GM12878 (cell line): ENCODE measurements around the gene LAD1. TPM values are rescaled to one million over a fixed set of nuclear protein-coding genes. Genes with fewer than 3 reads are reported as not detected.

Experiments
- ATAC-seq: fragments of 200-7000 bp; cut with Tn5 transposase; 3 replicates; pipeline ENCODE4 v1.9.1; 2020; ENCODE audit warnings: mild to moderate bottlenecking, moderate library complexity
- BruUV-seq: library from RNA; stranded (reverse); fragments of 400-500 nt; replicated peaks from 2 replicates; lab custom pipeline; 2021; lab: Mats Ljungman, UMichigan
- CTCF ChIA-PET: fragments of 300-600 bp; sonication (Branson Sonifier 250); formaldehyde crosslinking; extraction: SDS; loops from one replicate; lab custom pipeline; 2021; ENCODE audit warnings: inconsistent platforms; lab: Yijun Ruan, JAX
- POLR2A ChIA-PET: fragments of 350-600 bp; formaldehyde crosslinking; extraction: SDS; loops from one replicate; lab custom pipeline; 2021; ENCODE audit warnings: inconsistent platforms; lab: Charles Lee
- RAD21 ChIA-PET: fragments of 300-600 bp; sonication (Branson Sonifier 250); formaldehyde crosslinking; loops from one replicate; lab custom pipeline; 2023; ENCODE audit warnings: antibody characterized with exemption; ENCODE audit not compliant: unreplicated experiment; lab: Charles Lee
- SMC1A ChIA-PET: fragments of 300-600 bp; sonication (Branson Sonifier 250); formaldehyde crosslinking; loops from one replicate; lab custom pipeline; 2023; ENCODE audit not compliant: unreplicated experiment, uncharacterized antibody; lab: Charles Lee
- DNase-seq: peaks from one replicate; pipeline ENCODE4 v3.0.0-alpha.2; 2011; ENCODE audit warnings: low read depth, low spot score
- FAIRE-seq: peaks from 3 replicates; lab custom pipeline; 2011; peaks lifted over from hg19 to GRCh38; lab: Jason Lieb, UNC
- H2AFZ ChIP-seq: 2 replicates; pipeline ENCODE4 v1.6.0; 2011; ENCODE audit warnings: low read depth, low read length, control low read depth; ENCODE audit not compliant: control insufficient read depth
- H3K27ac ChIP-seq: 2 replicates; pipeline ENCODE4 v1.5.1; 2011; ENCODE audit warnings: control low read depth; ENCODE audit not compliant: control insufficient read depth, insufficient read depth
- H3K27me3 ChIP-seq, 2 experiments: replicated peaks in 1 of 2; 2 replicates each; pipeline versions ENCODE4 v1.6.0 to v1.6.1; 2011; ENCODE audit warnings: low read length in 1 of 2; ENCODE audit not compliant: control insufficient read depth in 2 of 2, insufficient read depth in 2 of 2
- H3K36me3 ChIP-seq, 2 experiments: 2 replicates each; pipeline ENCODE4 v1.5.1; 2011; ENCODE audit warnings: low read length in 1 of 2; ENCODE audit not compliant: control insufficient read depth in 2 of 2, insufficient read depth in 2 of 2
- H3K4me1 ChIP-seq: 2 replicates; pipeline ENCODE4 v1.6.1; 2011; ENCODE audit warnings: mild to moderate bottlenecking, low read length, moderate library complexity, mixed read lengths; ENCODE audit not compliant: control insufficient read depth, insufficient read depth
- H3K4me2 ChIP-seq: 2 replicates; pipeline ENCODE4 v1.6.0; 2011; ENCODE audit warnings: control low read depth; ENCODE audit not compliant: control insufficient read depth, insufficient read depth
- H3K4me3 ChIP-seq: fragments of 200-600 bp; sonication (generic); 2 replicates; pipeline ENCODE4 v1.5.1; 2016
- H3K79me2 ChIP-seq: 2 replicates; pipeline ENCODE4 v1.6.0; 2011; ENCODE audit warnings: low read length; ENCODE audit not compliant: control insufficient read depth, insufficient read depth
- H3K9ac ChIP-seq: 2 replicates; pipeline ENCODE4 v1.8.0; 2011; ENCODE audit warnings: low read length, control low read depth, mixed read lengths; ENCODE audit not compliant: control insufficient read depth, insufficient read depth
- H3K9me3 ChIP-seq: replicated peaks from 3 replicates; pipeline ENCODE4 v1.5.1; 2011; ENCODE audit warnings: mild to moderate bottlenecking, low read length; ENCODE audit not compliant: control insufficient read depth, insufficient read depth
- H4K20me1 ChIP-seq: 2 replicates; pipeline ENCODE4 v1.6.0; 2011; ENCODE audit not compliant: control insufficient read depth, insufficient read depth
- CREM ChIP-seq: IDR thresholded peaks from 2 replicates; pipeline ENCODE4 v1.6.1; 2014; ENCODE audit warnings: antibody characterized with exemption, low read depth
- EP300 ChIP-seq, 2 experiments: fragments of 150-350 bp in 1 of 2; IDR thresholded peaks; 2 replicates each; pipeline ENCODE4 v1.6.1; 2011 to 2012; ENCODE audit warnings: low read depth in 2 of 2, low read length in 2 of 2, borderline replicate concordance in 1 of 2, improper control_type of control experiment in 1 of 2, inconsistent platforms in 1 of 2; ENCODE audit not compliant: control insufficient read depth in 1 of 2
- HCFC1 ChIP-seq: fragments of 150-350 bp; IDR thresholded peaks from 2 replicates; pipeline ENCODE4 v1.6.1; 2014; ENCODE audit warnings: low read length
- LARP7 ChIP-seq: fragments of 450-650 bp; IDR thresholded peaks from 2 replicates; pipeline ENCODE4 v1.6.1; 2017; ENCODE audit warnings: mild to moderate bottlenecking
- MEF2A ChIP-seq: IDR thresholded peaks from 2 replicates; pipeline ENCODE4 v1.6.1; 2011; ENCODE audit warnings: low read depth, mild to moderate bottlenecking, low read length, moderate library complexity; ENCODE audit not compliant: insufficient read depth
- NFIC ChIP-seq: IDR thresholded peaks from 2 replicates; pipeline ENCODE4 v1.6.1; 2012; ENCODE audit warnings: low read depth, mild to moderate bottlenecking, inconsistent platforms, low read length, moderate library complexity
- POLR2A ChIP-seq: IDR thresholded peaks from 2 replicates; pipeline ENCODE4 v1.6.1; 2011; ENCODE audit warnings: low read depth, mild to moderate bottlenecking, low read length
- POU2F2 ChIP-seq: IDR thresholded peaks from 3 replicates; pipeline ENCODE4 v1.6.1; 2011; ENCODE audit warnings: low read depth, mild to moderate bottlenecking, low read length, borderline replicate concordance
- RELA ChIP-seq: fragments of 450-650 bp; IDR thresholded peaks from 2 replicates; pipeline ENCODE4 v1.8.0; 2014; ENCODE audit warnings: borderline replicate concordance; ENCODE audit not compliant: partially characterized antibody
- TCF7 ChIP-seq: IDR thresholded peaks from 2 replicates; pipeline ENCODE4 v1.6.1; 2014; ENCODE audit warnings: antibody characterized with exemption, borderline replicate concordance
- ZSCAN29 ChIP-seq: fragments of 450-650 bp; IDR thresholded peaks from 2 replicates; pipeline ENCODE4 v1.6.1; 2017; ENCODE audit warnings: mild to moderate bottlenecking, moderate library complexity
- WGBS: methylation state at CpG from one replicate; pipeline ENCODE4 v1.1.6; 2016; ENCODE audit warnings: low lambda C conversion rate; ENCODE audit not compliant: insufficient replicate concordance, insufficient coverage; ENCODE audit errors: missing lambda C conversion rate; 5-methylcytosine and 5-hydroxymethylcytosine counted together
- in situ Hi-C: fragments of 300-500 bp; cut with MboI; formaldehyde crosslinking; loops from 9 replicates; pipeline ENCODE4 v1.14.3; 2018; ENCODE audit warnings: mixed read lengths
- intact Hi-C: fragments of 100-400 bp; cut with micrococcal nuclease; formaldehyde crosslinking; loops from one replicate; pipeline ENCODE4 v1.14.2; 2022; ENCODE audit not compliant: unreplicated experiment
- polyA plus RNA-seq, 11 experiments: library from polyadenylated mRNA; depleted of rRNA in 4 of 11; unstranded in 6 of 11; stranded (reverse) in 5 of 11; fragments of >200 nt; fragmentation: Nextera tagmentation in 4 of 11; fragmentation: Illumina TruSeq in 1 of 11; extraction: Ambion mirVana in 4 of 11; extraction: Trizol in 1 of 11; gene quantifications; 1 replicate in 1 of 11; 2 replicates in 10 of 11; pipeline versions ENCODE4 v1.2.1 to v1.2.3, GENCODE V29; 2011 to 2016; ENCODE audit warnings: inconsistent platforms in 2 of 11, missing spikeins in 2 of 11, low read depth in 1 of 11
- total RNA-seq, 4 experiments: library from RNA; depleted of rRNA in 3 of 4; stranded (reverse); fragments of >200 nt in 3 of 4; fragmentation: Illumina TruSeq in 1 of 4; extraction: Trizol in 1 of 4; gene quantifications; 2 replicates each; pipeline versions ENCODE4 v1.2.1 to v1.2.3, GENCODE V29; 2013 to 2021
- TF ChIP-seq, protein P1 (sequence below): fragments of 450-650 bp; formaldehyde crosslinking; IDR thresholded peaks from 2 replicates; pipeline ENCODE4 v1.5.0; 2022; ENCODE audit warnings: mild to moderate bottlenecking, missing genetic modification characterization
- TF ChIP-seq, protein P2 (sequence below): IDR thresholded peaks from 2 replicates; pipeline ENCODE4 v1.6.1; 2011; ENCODE audit warnings: borderline replicate concordance, low read depth, mild to moderate bottlenecking, moderate library complexity, mixed read lengths, low read length; ENCODE audit not compliant: insufficient read depth; ENCODE audit errors: extremely low read length
- TF ChIP-seq, protein P3 (sequence below): fragments of 450-650 bp; IDR thresholded peaks from 2 replicates; pipeline ENCODE4 v1.6.1; 2017; ENCODE audit warnings: borderline replicate concordance
- TF ChIP-seq, protein P4 (sequence below): fragments of 150-350 bp; IDR thresholded peaks from 2 replicates; pipeline ENCODE4 v1.6.1; 2014; ENCODE audit warnings: mild to moderate bottlenecking, low read depth, low read length
- TF ChIP-seq, protein P5 (sequence below): IDR thresholded peaks from 2 replicates; pipeline ENCODE4 v1.6.1; 2012; ENCODE audit warnings: low read length, inconsistent platforms

Gene LAD1
- total and polyA plus RNA-seq, 10 of the 15 experiments (the other 5 are each of a cell fraction or from before 2014, with no cell fraction given), result 0.05 to 0.48 (median 0.32) TPM; not detected in 3

DNA sequence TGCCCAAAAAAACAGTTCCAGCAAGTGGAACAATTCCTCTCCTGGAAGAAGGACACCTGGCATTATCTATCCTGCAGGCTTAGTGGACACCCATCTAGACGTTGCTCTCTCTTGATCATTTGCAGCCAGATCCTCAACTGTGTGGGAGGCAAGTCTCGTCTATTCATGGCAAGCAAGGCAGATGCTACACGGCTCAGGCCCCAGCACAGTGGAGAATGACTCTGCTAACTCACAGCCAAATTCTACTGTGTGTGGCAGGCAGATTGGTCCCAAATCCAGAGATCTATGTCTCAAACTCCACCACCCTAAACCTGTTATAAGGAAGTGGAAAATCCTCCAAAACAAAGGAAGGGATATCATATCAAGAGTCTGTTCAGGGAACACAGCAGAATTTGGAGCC lies 28.6 kb downstream of the LAD1 start:
- RAD21 ChIA-PET, result no interaction called here
- Histone ChIP-seq H3K4me1 (no peaks in the 10 kb centered on the region), H3K4me2 (no peak overlapping the region), H3K36me3 (no peaks in the 10 kb centered on the region), H3K79me2 (no peaks in the 10 kb centered on the region), H2AFZ (no peak overlapping the region), H3K9me3 (no peaks in the 10 kb centered on the region), H3K4me3 (no peak overlapping the region), H3K9ac (no peak overlapping the region), H3K27ac (no peak overlapping the region), H4K20me1 (no peaks in the 10 kb centered on the region), H3K27me3 (peaks cover 3 to 6% of the 10 kb centered on the region in 2 experiments; a peak in 3 of 4 replicates)
- intact Hi-C loops, result no loop called here
- WGBS, result 0% methylated on average over 3 of the region's 3 CpGs
- in situ Hi-C loops, result no loop called here
- SMC1A ChIA-PET, result no interaction called here
- CTCF ChIA-PET, result interaction anchor here (1.1 kb wide), 1 partner anchor 12 kb away, joined by 3 read pairs; no protein-coding TSS in a partner anchor
- ATAC-seq (no peak), DNase-seq (no peak), FAIRE-seq (no peak)
- BruUV-seq, result no TSS peak
- POLR2A ChIA-PET, result no interaction called here
- TF ChIP-seq TCF7 (no peak), NFIC (no peak), HCFC1 (no peak), POLR2A (no peak), POU2F2 (no peak), RELA (no peak), MEF2A (no peak), EP300 (IDR thresholded peaks at IDR 0.05; ENCODE audit: borderline replicate concordance in 1 of 2, control insufficient read depth in 1 of 2, low read depth in 2 of 2, low read length in 2 of 2) (no peak), LARP7 (no peak), ZSCAN29 (no peak), CREM (no peak)
- TF ChIP-seq, protein P1, sequence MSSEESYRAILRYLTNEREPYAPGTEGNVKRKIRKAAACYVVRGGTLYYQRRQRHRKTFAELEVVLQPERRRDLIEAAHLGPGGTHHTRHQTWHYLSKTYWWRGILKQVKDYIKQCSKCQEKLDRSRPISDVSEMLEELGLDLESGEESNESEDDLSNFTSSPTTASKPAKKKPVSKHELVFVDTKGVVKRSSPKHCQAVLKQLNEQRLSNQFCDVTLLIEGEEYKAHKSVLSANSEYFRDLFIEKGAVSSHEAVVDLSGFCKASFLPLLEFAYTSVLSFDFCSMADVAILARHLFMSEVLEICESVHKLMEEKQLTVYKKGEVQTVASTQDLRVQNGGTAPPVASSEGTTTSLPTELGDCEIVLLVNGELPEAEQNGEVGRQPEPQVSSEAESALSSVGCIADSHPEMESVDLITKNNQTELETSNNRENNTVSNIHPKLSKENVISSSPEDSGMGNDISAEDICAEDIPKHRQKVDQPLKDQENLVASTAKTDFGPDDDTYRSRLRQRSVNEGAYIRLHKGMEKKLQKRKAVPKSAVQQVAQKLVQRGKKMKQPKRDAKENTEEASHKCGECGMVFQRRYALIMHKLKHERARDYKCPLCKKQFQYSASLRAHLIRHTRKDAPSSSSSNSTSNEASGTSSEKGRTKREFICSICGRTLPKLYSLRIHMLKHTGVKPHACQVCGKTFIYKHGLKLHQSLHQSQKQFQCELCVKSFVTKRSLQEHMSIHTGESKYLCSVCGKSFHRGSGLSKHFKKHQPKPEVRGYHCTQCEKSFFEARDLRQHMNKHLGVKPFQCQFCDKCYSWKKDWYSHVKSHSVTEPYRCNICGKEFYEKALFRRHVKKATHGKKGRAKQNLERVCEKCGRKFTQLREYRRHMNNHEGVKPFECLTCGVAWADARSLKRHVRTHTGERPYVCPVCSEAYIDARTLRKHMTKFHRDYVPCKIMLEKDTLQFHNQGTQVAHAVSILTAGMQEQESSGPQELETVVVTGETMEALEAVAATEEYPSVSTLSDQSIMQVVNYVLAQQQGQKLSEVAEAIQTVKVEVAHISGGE (CRISPR knock-in tag), result no peak
- TF ChIP-seq, protein P2, sequence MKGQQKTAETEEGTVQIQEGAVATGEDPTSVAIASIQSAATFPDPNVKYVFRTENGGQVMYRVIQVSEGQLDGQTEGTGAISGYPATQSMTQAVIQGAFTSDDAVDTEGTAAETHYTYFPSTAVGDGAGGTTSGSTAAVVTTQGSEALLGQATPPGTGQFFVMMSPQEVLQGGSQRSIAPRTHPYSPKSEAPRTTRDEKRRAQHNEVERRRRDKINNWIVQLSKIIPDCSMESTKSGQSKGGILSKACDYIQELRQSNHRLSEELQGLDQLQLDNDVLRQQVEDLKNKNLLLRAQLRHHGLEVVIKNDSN, result no peak
- TF ChIP-seq, protein P3, sequence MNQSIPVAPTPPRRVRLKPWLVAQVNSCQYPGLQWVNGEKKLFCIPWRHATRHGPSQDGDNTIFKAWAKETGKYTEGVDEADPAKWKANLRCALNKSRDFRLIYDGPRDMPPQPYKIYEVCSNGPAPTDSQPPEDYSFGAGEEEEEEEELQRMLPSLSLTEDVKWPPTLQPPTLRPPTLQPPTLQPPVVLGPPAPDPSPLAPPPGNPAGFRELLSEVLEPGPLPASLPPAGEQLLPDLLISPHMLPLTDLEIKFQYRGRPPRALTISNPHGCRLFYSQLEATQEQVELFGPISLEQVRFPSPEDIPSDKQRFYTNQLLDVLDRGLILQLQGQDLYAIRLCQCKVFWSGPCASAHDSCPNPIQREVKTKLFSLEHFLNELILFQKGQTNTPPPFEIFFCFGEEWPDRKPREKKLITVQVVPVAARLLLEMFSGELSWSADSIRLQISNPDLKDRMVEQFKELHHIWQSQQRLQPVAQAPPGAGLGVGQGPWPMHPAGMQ, result no peak
- TF ChIP-seq, protein P4, sequence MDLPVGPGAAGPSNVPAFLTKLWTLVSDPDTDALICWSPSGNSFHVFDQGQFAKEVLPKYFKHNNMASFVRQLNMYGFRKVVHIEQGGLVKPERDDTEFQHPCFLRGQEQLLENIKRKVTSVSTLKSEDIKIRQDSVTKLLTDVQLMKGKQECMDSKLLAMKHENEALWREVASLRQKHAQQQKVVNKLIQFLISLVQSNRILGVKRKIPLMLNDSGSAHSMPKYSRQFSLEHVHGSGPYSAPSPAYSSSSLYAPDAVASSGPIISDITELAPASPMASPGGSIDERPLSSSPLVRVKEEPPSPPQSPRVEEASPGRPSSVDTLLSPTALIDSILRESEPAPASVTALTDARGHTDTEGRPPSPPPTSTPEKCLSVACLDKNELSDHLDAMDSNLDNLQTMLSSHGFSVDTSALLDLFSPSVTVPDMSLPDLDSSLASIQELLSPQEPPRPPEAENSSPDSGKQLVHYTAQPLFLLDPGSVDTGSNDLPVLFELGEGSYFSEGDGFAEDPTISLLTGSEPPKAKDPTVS, result no peak
- TF ChIP-seq, protein P5, sequence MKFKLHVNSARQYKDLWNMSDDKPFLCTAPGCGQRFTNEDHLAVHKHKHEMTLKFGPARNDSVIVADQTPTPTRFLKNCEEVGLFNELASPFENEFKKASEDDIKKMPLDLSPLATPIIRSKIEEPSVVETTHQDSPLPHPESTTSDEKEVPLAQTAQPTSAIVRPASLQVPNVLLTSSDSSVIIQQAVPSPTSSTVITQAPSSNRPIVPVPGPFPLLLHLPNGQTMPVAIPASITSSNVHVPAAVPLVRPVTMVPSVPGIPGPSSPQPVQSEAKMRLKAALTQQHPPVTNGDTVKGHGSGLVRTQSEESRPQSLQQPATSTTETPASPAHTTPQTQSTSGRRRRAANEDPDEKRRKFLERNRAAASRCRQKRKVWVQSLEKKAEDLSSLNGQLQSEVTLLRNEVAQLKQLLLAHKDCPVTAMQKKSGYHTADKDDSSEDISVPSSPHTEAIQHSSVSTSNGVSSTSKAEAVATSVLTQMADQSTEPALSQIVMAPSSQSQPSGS, result no peak
